ENCODE results near the gene TNFRSF6B.

GRCh38 chr20:63700199-63701050, 4.0 kb downstream of the TNFRSF6B start:
- TF ChIP-seq CTCF (IDR thresholded peaks at IDR 0.05; ENCODE audit: borderline replicate concordance, extremely low read depth, low read length, poor library complexity, severe bottlenecking) (no peak), EZH2 (IDR thresholded peaks at IDR 0.05; ENCODE audit: borderline replicate concordance, low read depth, low read length, severe bottlenecking) (no peak)
